Measurements from ENCODE around the gene HECA.

Gene HECA

DNA sequence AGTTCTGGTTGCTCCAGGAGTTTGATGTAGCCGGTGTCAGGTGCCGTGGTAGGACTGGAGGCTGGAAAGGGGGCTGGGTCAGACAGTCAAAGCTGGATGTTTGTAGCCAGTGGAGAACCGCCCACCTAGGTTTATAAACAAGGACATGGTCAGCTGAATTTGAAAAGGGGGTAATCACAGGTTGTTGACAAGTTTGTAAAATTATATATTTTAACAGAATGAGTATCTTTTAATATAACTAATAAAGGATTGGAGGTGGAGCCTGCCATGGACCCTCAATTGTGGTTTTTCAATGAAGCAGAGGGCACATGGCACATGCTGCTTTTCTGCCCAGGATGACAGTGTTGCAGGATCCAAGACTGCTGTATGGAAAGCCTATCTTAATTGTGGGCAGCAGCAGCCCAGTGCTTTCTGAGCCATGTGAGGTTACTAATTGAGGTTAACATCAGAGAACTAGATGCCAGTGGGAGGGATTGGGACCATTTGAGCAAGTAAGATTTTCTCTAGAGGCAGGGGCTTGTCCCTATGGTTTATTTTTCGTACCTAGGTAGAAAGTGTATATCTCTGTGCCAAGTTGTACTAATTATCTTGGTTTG, 9.7 kb downstream of the HECA start:
- no peaks in the 10 kb centered on the region for H3K27me3 Mint-ChIP-seq
- DNase-seq (no peak), ATAC-seq (replicated peaks) (peak; percentile 27)
- peak overlapping the region; percentile 88 to 95 for H3K4me3 Mint-ChIP-seq
- H3K4me1 Mint-ChIP-seq (ENCODE audit: low read depth in 2 of 2) = peaks cover 76 to 84% of the 10 kb centered on the region in 2 donors
- H3K36me3 Mint-ChIP-seq (ENCODE audit: insufficient read depth) = peaks cover 60% of the 10 kb centered on the region
- no peaks in the 10 kb centered on the region for H3K9me3 Mint-ChIP-seq
- peak overlapping the region; percentile 80 to 91 for H3K27ac Mint-ChIP-seq

DNA sequence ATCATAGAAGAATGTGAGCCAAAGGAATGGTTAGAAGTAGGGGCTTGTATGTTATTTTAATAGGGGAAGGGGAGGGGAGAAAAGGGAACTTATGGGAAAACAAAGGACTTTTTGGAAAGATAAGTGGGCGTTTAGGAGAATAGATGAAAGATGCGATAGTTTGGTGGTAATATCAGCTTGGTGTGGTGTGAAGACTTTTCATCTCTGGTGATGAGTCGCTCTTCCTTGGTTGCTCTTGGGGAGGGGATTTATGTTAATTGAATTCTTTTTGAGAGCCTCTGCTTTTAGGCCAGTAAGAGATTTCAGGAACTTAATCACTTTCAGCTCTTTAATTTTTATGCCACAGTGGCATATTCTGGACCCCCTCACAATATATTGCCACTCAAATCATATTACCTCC, 10.8 kb downstream of the HECA start:
- no peak for DNase-seq
- ATAC-seq (replicated peaks) = no peak
- Mint-ChIP-seq H3K4me1 (ENCODE audit: low read depth in 2 of 2) (peaks cover 75 to 84% of the 10 kb centered on the region in 2 donors), H3K4me3 (peak overlapping the region; percentile 88 to 95), H3K27me3 (no peaks in the 10 kb centered on the region), H3K9me3 (no peaks in the 10 kb centered on the region), H3K36me3 (ENCODE audit: insufficient read depth) (peaks cover 52% of the 10 kb centered on the region), H3K27ac (peak overlapping the region; percentile 80 to 91)

DNA sequence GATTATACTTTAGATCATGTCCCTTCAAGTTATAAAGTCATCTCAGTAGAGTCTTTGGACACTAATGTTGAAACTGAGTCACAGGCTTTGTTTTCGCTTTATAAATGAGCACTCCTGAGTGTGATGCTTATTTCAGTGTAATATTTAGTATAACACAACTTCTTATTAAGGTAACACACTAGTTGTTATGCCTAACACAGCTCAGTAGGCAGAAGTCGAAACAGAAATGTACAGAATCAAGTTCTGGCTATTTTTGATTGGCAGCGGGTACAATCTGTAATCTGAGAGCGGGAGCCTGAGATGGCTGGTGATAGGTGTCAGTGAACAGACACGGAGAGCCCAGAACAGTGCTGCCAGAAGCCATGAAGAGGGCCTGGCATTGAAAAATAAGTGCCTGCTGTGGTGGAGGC, 11.4 kb downstream of the HECA start:
- ATAC-seq (replicated peaks) = peak; percentile 46
- Mint-ChIP-seq H3K27ac (peak overlapping the region; percentile 80 to 91), H3K9me3 (no peaks in the 10 kb centered on the region), H3K4me3 (peak overlapping the region; percentile 88 to 95), H3K27me3 (no peaks in the 10 kb centered on the region), H3K4me1 (ENCODE audit: low read depth in 2 of 2) (peaks cover 80 to 89% of the 10 kb centered on the region in 2 donors), H3K36me3 (ENCODE audit: insufficient read depth) (peaks cover 50% of the 10 kb centered on the region)
- no peak for DNase-seq

DNA sequence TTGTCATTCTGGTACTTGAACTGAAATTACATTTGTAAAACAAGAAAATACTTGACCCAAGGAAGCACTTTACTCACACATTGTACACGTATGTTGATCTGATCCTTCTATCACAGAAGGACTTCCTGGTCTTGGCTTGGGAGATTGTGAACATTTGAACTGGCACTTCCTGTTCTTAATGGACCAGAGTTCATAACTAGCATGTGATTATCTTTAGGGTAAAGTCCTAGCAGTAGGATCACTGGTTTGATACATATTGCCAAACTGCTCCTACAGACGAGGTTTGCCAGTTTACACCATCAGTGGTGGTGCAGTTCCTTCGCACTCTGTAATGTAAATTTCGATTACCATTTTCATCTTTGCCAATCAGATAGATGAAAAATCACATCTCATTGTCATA, 12.7 kb downstream of the HECA start:
- DNase-seq (no peak), ATAC-seq (replicated peaks) (no peak)
- peak overlapping the region; percentile 80 to 91 for H3K27ac Mint-ChIP-seq
- peak overlapping the region; percentile 88 to 95 for H3K4me3 Mint-ChIP-seq
- no peaks in the 10 kb centered on the region for H3K27me3 Mint-ChIP-seq
- H3K9me3 Mint-ChIP-seq = no peaks in the 10 kb centered on the region
- peaks cover 50% of the 10 kb centered on the region for H3K36me3 Mint-ChIP-seq (ENCODE audit: insufficient read depth)
- H3K4me1 Mint-ChIP-seq (ENCODE audit: low read depth in 2 of 2) = peaks cover 80 to 96% of the 10 kb centered on the region in 2 donors

DNA sequence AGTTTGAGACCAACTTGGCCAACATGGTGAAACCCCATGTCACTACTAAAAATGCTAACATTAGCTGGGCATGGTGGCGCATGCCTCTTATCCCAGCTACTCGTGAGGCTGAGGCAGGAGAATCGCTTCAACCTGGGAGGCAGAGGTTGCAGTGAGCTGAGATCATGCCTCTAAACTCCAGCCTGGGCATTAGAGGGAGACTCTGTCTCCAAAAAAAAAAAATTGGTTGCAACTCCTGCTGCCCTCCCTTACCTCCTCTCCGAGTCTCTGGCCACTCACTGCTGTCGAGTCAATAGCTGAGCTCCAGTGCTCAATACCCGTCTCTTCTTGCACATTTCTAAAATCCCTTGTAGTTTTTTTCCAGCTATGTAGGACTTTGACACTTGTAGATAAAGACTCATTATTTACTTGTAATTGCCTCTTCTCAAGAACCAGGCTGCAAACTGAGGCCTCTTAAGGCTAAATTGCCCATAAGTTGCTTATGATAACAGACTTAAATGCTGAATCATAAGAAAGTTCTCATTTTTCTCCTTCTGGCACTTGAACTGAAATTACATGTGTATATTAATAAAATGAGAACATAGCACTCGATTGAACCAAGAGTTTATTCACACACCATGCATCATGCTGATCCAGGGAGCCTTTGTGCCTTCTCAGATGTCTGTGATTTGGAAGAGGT, 13.8 kb downstream of the HECA start:
- DNase-seq = no peak
- H3K36me3 Mint-ChIP-seq (ENCODE audit: insufficient read depth) = peaks cover 43% of the 10 kb centered on the region
- ATAC-seq (replicated peaks) = no peak
- no peaks in the 10 kb centered on the region for H3K9me3 Mint-ChIP-seq
- peaks cover 69 to 90% of the 10 kb centered on the region in 2 donors for H3K4me1 Mint-ChIP-seq (ENCODE audit: low read depth in 2 of 2)
- H3K27ac Mint-ChIP-seq = peak overlapping the region; percentile 48 to 76
- peak overlapping the region; percentile 52 to 78 for H3K4me3 Mint-ChIP-seq
- H3K27me3 Mint-ChIP-seq = no peaks in the 10 kb centered on the region

DNA sequence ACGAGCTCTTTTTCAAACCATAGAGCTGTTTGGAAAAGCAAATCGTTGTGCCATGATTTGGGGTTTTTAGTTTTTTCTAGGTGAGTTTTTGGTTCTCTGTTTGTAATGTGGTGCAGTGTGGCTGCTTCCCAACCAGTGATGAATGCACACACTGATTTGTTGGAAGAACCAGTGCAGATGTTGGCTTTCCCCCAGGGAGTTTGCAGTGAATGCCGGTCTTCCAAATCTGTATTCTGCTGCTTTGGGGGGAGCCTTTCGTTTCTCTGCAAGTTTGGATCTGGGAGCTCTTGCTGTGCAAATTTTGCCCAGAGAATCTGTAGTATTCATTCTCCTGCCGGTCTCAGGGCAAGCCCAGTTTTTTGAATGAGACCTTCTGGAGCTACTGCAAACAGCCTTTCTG, 14.5 kb downstream of the HECA start:
- no peaks in the 10 kb centered on the region for H3K27me3 Mint-ChIP-seq
- no peak for ATAC-seq (replicated peaks)
- DNase-seq = no peak
- peaks cover 68 to 89% of the 10 kb centered on the region in 2 donors for H3K4me1 Mint-ChIP-seq (ENCODE audit: low read depth in 2 of 2)
- H3K36me3 Mint-ChIP-seq (ENCODE audit: insufficient read depth) = peaks cover 42% of the 10 kb centered on the region
- peak overlapping the region; percentile 52 to 78 for H3K4me3 Mint-ChIP-seq
- no peaks in the 10 kb centered on the region for H3K9me3 Mint-ChIP-seq
- peak overlapping the region in 1 of 2 donors; percentile 76 for H3K27ac Mint-ChIP-seq

DNA sequence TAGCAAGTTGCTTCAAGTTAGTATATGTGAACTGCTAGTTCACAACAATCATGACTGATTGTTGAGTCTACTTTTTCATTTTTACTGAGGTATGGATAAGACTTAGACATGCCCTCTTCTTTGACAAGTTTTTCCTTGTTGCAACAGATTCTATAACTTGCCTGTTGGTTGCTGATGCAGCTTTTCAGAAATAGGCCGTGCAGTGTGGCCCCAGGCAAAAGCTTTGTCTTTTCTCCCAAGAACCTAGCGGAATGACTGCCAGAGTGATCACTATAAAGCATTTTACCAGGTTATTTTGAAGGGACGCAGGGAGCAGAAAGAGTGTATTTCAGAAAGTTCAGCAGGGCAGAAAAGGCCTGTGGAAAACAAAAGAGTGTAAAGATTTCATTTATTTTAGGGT, 16.0 kb downstream of the HECA start:
- Mint-ChIP-seq H3K4me3 (peak overlapping the region; percentile 63 to 78), H3K27me3 (no peaks in the 10 kb centered on the region), H3K4me1 (ENCODE audit: low read depth in 2 of 2) (peaks cover 63 to 86% of the 10 kb centered on the region in 2 donors), H3K27ac (peak overlapping the region in 1 of 2 donors; percentile 89), H3K9me3 (no peaks in the 10 kb centered on the region), H3K36me3 (ENCODE audit: insufficient read depth) (peaks cover 40% of the 10 kb centered on the region)
- DNase-seq = no peak
- no peak for ATAC-seq (replicated peaks)

DNA sequence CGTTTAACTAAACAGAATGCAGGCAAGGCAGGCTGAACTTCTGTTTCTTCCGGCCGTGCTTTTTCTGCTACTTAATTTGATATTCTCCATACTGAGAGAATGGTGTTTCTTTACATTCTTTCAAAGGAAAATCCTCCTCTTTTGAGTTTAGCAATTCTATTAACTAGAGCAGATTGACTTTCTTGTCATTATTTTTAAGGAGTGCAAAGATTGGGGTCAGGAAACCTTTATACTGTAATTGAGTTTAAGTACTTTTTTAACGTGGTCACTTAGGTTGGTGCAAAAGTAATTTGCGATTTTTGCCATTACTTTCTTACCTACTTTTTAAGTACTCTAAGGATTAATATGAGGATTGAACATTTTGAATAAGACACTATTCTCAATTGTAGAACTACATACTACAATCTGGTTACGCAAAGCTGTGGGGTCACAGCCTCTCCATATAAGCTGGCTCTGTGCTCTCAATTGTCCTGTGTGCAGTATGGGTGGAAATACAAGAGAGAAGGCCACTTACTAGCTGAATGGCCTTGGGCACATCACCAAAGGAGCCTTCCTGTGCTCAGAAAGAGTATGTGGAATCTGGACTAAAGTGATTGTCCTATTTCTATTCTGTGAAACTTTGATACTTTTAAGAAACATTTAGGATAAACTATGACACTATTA, 16.7 kb downstream of the HECA start:
- Mint-ChIP-seq H3K4me1 (ENCODE audit: low read depth in 2 of 2) (peaks cover 65 to 85% of the 10 kb centered on the region in 2 donors), H3K4me3 (peak overlapping the region; percentile 63 to 78), H3K27ac (peak overlapping the region; percentile 50 to 89), H3K27me3 (no peaks in the 10 kb centered on the region), H3K36me3 (ENCODE audit: insufficient read depth) (peaks cover 39% of the 10 kb centered on the region), H3K9me3 (no peaks in the 10 kb centered on the region)
- no peak for ATAC-seq (replicated peaks)
- DNase-seq = no peak

DNA sequence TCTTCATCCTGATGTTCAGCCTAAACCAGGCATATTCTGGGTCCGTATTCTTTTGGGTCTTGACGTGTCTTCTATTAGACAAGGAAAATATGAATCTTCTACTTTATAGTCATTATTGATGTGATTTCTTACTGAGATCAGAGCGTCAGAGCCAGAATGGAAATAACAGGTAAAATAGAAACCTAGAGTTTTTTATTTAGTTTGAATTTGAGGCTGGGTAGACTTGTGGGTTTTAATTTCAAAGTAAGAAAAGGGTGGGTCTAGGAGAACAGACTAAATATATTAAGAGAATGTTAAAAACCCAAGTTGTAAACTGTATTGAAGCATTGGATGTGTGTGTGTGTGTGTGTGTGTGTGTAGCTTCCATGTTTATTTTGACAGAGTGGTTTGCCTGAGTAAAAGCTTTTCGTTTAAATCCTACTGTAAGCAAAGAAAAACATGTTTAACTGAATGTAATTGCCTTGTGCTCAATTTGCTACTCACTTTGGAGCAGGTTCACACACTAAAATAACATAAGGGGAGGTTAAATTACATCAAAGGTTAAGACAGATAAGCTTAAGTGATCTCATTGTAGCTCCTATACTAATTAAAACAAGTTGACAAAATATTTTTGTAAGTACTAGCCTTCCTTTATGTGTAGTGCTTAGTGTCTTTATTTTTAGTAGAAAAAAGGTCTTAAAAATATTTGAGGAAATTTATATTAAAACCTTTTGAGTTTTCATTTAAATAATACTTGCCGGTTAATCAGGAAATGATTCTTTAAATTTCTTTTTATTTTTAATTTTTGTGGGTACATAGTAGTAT, 17.4 kb downstream of the HECA start:
- H3K36me3 Mint-ChIP-seq (ENCODE audit: insufficient read depth) = peaks cover 37% of the 10 kb centered on the region
- DNase-seq = no peak
- peaks cover 62 to 83% of the 10 kb centered on the region in 2 donors for H3K4me1 Mint-ChIP-seq (ENCODE audit: low read depth in 2 of 2)
- no peaks in the 10 kb centered on the region for H3K9me3 Mint-ChIP-seq
- H3K27ac Mint-ChIP-seq = peak overlapping the region; percentile 50 to 89
- peak overlapping the region; percentile 63 to 78 for H3K4me3 Mint-ChIP-seq
- no peaks in the 10 kb centered on the region for H3K27me3 Mint-ChIP-seq
- no peak for ATAC-seq (replicated peaks)

DNA sequence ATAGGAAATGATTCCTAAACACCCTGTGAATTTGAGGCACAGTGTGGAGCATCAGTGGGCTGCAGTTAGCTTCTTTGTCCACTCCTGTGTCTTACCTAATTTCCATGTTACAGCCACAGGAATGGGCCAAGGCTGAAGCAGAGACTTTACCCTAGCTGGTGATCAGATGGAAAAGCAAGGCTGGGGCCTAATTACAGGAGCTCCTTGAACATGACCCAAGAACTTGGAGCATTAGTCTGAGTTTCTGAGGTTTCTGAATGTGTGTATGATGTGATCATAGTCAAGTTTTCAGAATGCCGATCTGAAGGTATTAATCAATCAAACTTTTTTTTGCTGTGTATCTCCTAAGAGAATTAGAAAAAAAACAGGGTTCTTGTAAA, 18.0 kb downstream of the HECA start:
- Mint-ChIP-seq H3K4me3 (peak overlapping the region; percentile 63 to 78), H3K27ac (peak overlapping the region in 1 of 2 donors; percentile 89), H3K9me3 (no peaks in the 10 kb centered on the region), H3K27me3 (no peaks in the 10 kb centered on the region), H3K4me1 (ENCODE audit: low read depth in 2 of 2) (peaks cover 63 to 83% of the 10 kb centered on the region in 2 donors), H3K36me3 (ENCODE audit: insufficient read depth) (peaks cover 40% of the 10 kb centered on the region)
- DNase-seq (no peak), ATAC-seq (replicated peaks) (no peak)

DNA sequence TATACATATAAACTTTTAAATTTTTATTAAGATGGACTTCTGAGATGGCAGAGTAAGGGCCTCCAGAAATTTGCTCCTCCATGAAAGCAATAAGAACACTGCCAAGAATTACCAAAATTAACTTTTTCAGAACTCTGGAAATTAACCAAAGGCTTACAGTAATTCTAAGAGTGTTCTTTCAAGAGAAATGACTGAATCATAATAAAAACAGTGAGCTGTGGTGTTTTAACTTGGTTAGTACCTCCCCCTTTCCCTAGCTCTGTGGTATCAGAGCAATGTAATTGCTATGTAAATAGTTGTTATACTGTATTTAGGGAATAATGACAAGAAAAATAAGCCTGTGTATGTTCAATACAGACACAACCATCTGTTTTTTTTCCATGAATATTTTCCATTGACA, 19.0 kb downstream of the HECA start:
- no peaks in the 10 kb centered on the region for H3K27me3 Mint-ChIP-seq
- ATAC-seq (replicated peaks) (no peak), DNase-seq (no peak)
- H3K4me1 Mint-ChIP-seq (ENCODE audit: low read depth in 2 of 2) = peaks cover 57 to 77% of the 10 kb centered on the region in 2 donors
- peak overlapping the region; percentile 1 to 2 for H3K27ac Mint-ChIP-seq
- peaks cover 49% of the 10 kb centered on the region for H3K36me3 Mint-ChIP-seq (ENCODE audit: insufficient read depth)
- peak overlapping the region in 1 of 2 donors; percentile 45 for H3K4me3 Mint-ChIP-seq
- H3K9me3 Mint-ChIP-seq = no peaks in the 10 kb centered on the region

DNA sequence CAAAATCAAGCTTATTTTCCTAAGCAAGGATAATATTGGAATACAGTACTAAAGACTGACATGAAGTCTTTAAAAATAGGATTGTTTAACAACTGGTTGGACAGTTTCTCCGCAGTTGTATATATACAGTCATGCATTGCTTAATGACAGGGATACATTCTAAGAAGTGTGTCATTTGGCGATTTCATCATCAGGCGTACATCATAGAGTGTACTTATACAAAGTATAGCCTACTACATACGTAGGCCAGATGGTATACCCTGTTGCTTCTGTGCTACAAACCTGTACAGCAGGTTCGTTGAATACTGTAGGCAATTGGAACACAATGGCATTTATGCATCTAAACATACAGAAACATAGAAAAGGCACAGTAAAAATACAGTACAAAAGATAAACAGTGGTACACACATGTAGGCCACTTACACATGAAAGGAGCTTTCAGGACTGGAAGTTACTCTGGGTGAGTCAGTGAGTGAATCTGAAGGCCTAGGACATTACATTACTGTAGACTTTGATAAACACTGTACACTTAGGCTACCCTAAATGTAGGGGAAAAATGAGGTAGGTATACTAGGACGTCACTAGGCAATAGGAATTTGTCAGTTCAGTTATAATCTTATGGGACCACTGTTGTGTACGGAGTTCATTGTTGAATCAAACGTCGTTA, 20.1 kb downstream of the HECA start:
- Mint-ChIP-seq H3K27me3 (no peaks in the 10 kb centered on the region), H3K4me1 (ENCODE audit: low read depth in 2 of 2) (peaks cover 54 to 73% of the 10 kb centered on the region in 2 donors), H3K9me3 (no peaks in the 10 kb centered on the region), H3K27ac (peak overlapping the region in 1 of 2 donors; percentile 8), H3K36me3 (ENCODE audit: insufficient read depth) (peaks cover 60% of the 10 kb centered on the region), H3K4me3 (peak overlapping the region in 1 of 2 donors; percentile 45)
- ATAC-seq (replicated peaks) = no peak
- DNase-seq = no peak

DNA sequence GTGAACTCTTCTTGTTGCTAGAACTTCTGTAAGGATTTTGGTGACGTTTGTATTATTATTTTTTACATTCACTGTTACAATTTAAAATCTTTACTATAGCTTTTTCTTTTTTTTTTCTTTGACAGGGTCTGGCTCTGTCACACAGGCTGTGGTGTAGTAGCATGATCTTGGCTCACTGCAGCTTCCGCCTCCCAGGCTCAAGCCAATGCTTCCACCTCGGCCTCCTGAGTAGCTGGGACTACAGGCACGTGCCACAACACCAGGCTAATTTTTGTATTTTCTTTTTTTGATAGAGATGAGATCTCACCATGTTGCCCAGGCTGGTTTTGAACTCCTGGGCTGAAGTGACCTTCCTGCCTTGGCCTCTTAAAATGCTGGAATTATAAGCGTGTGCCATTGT, 21.2 kb downstream of the HECA start:
- H3K4me3 Mint-ChIP-seq = peak overlapping the region; percentile 2 to 44
- H3K9me3 Mint-ChIP-seq = no peaks in the 10 kb centered on the region
- DNase-seq = no peak
- peaks cover 68% of the 10 kb centered on the region for H3K36me3 Mint-ChIP-seq (ENCODE audit: insufficient read depth)
- no peaks in the 10 kb centered on the region for H3K27me3 Mint-ChIP-seq
- ATAC-seq (replicated peaks) = no peak
- H3K27ac Mint-ChIP-seq = peak overlapping the region; percentile 46 to 64
- peaks cover 57 to 74% of the 10 kb centered on the region in 2 donors for H3K4me1 Mint-ChIP-seq (ENCODE audit: low read depth in 2 of 2)
